ENCODE results near the gene GAS7. TPM values are rescaled to one million over a fixed set of nuclear protein-coding genes. Genes with fewer than 3 reads are reported as not detected.

The GAS7 gene
- total and polyA plus RNA-seq, 3 donors from 2014 or later = 70.2 to 184 (median 152) TPM

DNA sequence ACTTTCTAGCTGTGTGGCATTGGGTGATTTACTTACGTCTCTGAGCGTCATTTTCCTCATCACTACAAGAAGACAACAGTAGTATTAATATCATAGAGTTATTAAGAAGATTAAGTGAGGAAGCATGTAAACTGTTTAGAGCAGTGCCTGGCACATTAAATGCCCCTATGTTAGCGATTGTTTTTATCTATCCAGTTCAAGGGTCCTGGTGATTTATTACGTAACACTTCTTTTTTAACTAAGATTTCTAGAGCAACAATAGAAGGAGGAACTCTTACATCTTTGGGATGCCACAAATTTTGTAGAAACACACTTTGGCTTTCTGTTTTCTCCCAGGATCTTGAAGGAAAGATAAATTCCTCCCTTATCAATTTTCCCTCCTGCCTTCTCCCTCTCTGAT is 3.3 kb upstream of the GAS7 start:
- no peaks in the 10 kb centered on the region for H3K9me3 ChIP-seq
- H3K36me3 ChIP-seq (ENCODE audit: low read depth, missing control alignments) = no peaks in the 10 kb centered on the region
- 83% methylated on average over 4 of the region's 4 CpGs for WGBS, 2 donors
- TF ChIP-seq POLR2A (IDR thresholded peaks at IDR 0.05) (no peak), CTCF (IDR thresholded peaks at IDR 0.05) (no peak)
- no peaks in the 10 kb centered on the region for H3K27me3 ChIP-seq
- H3K4me3 ChIP-seq = no peak overlapping the region
- intact Hi-C loops (cut with DNase I; ENCODE audit: low total_unique reads) = no loop called here
- H3K27ac ChIP-seq = no peak overlapping the region
- no peak for DNase-seq
- no peaks in the 10 kb centered on the region for H3K4me1 ChIP-seq

- Histone ChIP-seq H3K9me3 (no peaks in the 10 kb centered on the region), H3K4me3 (no peak overlapping the region), H3K36me3 (ENCODE audit: low read depth, missing control alignments) (no peaks in the 10 kb centered on the region), H3K27me3 (no peaks in the 10 kb centered on the region), H3K4me1 (no peaks in the 10 kb centered on the region), H3K27ac (no peak overlapping the region)
- intact Hi-C loops (cut with DNase I; ENCODE audit: low total_unique reads) = no loop called here
- 89 to 93% methylated on average over 4 of the region's 4 CpGs for WGBS, 2 donors
- TF ChIP-seq POLR2A (IDR thresholded peaks at IDR 0.05) (no peak), CTCF (IDR thresholded peaks at IDR 0.05) (no peak)
- no peak for DNase-seq
Observed at GRCh38 chr17:10200645-10201044, 2.2 kb upstream of the GAS7 start.

GRCh38 chr17:10200016-10200415 is 1.6 kb upstream of the GAS7 start:
- H3K27me3 ChIP-seq = no peaks in the 10 kb centered on the region
- H3K9me3 ChIP-seq = no peaks in the 10 kb centered on the region
- 81 to 88% methylated on average over 3 of the region's 3 CpGs for WGBS, 2 donors
- no peak overlapping the region for H3K27ac ChIP-seq
- TF ChIP-seq CTCF (IDR thresholded peaks at IDR 0.05) (no peak), POLR2A (IDR thresholded peaks at IDR 0.05) (no peak)
- no peaks in the 10 kb centered on the region for H3K36me3 ChIP-seq (ENCODE audit: low read depth, missing control alignments)
- H3K4me1 ChIP-seq = no peaks in the 10 kb centered on the region
- intact Hi-C loops (cut with DNase I; ENCODE audit: low total_unique reads) = no loop called here
- DNase-seq = no peak
- no peak overlapping the region for H3K4me3 ChIP-seq

GRCh38 chr17:10197721-10198508 is 491 bp downstream of the GAS7 start:
- WGBS, 2 donors = 1 to 2% methylated on average over 33 to 67 of the region's 90 CpGs
- no peaks in the 10 kb centered on the region for H3K27me3 ChIP-seq
- DNase-seq = peak; percentile 23
- peak overlapping the region; percentile 9 to 56 for H3K27ac ChIP-seq
- peak overlapping the region; percentile 67 to 79 for H3K4me3 ChIP-seq
- intact Hi-C loops (cut with DNase I; ENCODE audit: low total_unique reads) = no loop called here
- no peaks in the 10 kb centered on the region for H3K36me3 ChIP-seq (ENCODE audit: low read depth, missing control alignments)
- H3K4me1 ChIP-seq = no peaks in the 10 kb centered on the region
- H3K9me3 ChIP-seq = no peaks in the 10 kb centered on the region
- TF ChIP-seq POLR2A (IDR thresholded peaks at IDR 0.05) (no peak), CTCF (IDR thresholded peaks at IDR 0.05) (no peak)

GRCh38 chr17:10197362-10197720 is 1.1 kb downstream of the GAS7 start:
- Histone ChIP-seq H3K4me3 (peak overlapping the region; percentile 67 to 79), H3K36me3 (ENCODE audit: low read depth, missing control alignments) (no peaks in the 10 kb centered on the region), H3K27me3 (no peaks in the 10 kb centered on the region), H3K9me3 (no peaks in the 10 kb centered on the region), H3K4me1 (no peaks in the 10 kb centered on the region), H3K27ac (peak overlapping the region; percentile 9 to 56)
- DNase-seq = peak; percentile 59
- no peak for TF ChIP-seq POLR2A (IDR thresholded peaks at IDR 0.05)
- intact Hi-C loops (cut with DNase I; ENCODE audit: low total_unique reads) = no loop called here
- WGBS, 2 donors = 27 to 40% methylated on average over 3 to 11 of the region's 11 CpGs
